Ovary (tissue), 3 donors: Measurements from ENCODE around the gene CXCL17.

ENCODE experiments used
- EP300 ChIP-seq: sonication (generic); formaldehyde crosslinking; IDR thresholded peaks from one replicate; pipeline ENCODE4 v1.6.1; 2017; ENCODE audit warnings: antibody characterized with exemption
- POLR2A ChIP-seq: fragments of 450-650 bp; IDR thresholded peaks from one replicate; pipeline ENCODE4 v1.6.1; 2017; ENCODE audit warnings: antibody characterized with exemption, mild to moderate bottlenecking, moderate library complexity
- TF ChIP-seq, protein P1 (sequence below), 3 donors: fragments of 450-650 bp in 2 of 3; fragments of 200-600 bp in 1 of 3; IDR thresholded peaks; one replicate each; pipeline versions ENCODE4 v1.5.1 to v1.8.0; 2016 to 2022; ENCODE audit warnings: antibody characterized with exemption in 3 of 3, mild to moderate bottlenecking in 1 of 3
- donor health status: DM: no; HTN: no; CAD: no.

DNA sequence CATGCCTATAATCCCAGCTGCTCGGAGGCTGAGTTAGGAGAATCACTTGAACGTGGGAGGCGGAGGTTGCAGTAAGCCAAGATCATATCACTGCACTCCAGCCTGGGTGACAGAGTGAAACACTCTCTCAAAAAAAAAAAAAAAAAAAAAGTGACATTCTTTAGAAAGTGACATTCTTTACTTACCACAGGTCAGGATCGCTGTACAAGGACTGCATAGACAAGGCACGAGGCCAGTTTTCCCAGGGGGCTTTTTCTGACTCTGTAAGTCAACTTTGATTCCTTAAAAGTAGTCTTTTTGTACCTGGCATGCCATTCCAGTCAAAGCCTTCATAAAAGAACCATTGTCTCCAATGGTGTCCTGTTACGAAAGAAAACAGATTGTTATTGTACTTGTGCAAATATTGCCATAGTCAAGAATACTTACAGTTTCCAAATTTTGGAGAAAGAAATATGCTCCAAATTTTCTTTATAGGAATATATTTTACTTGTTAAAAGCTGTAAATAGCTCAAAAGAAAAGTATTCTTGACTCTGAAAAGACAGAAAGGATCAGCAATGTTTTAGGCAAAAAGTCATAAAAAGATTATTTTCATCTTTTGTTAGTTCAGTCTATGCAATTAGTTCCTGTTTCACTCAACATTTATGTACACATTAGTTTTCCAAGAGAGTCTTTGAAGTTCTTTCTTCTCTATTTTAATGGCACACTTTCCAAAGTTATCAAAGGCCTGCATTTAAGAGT lies 46.2 kb upstream of the CXCL17 start:
- TF ChIP-seq POLR2A (no peak), EP300 (no peak)
- TF ChIP-seq, protein P1, sequence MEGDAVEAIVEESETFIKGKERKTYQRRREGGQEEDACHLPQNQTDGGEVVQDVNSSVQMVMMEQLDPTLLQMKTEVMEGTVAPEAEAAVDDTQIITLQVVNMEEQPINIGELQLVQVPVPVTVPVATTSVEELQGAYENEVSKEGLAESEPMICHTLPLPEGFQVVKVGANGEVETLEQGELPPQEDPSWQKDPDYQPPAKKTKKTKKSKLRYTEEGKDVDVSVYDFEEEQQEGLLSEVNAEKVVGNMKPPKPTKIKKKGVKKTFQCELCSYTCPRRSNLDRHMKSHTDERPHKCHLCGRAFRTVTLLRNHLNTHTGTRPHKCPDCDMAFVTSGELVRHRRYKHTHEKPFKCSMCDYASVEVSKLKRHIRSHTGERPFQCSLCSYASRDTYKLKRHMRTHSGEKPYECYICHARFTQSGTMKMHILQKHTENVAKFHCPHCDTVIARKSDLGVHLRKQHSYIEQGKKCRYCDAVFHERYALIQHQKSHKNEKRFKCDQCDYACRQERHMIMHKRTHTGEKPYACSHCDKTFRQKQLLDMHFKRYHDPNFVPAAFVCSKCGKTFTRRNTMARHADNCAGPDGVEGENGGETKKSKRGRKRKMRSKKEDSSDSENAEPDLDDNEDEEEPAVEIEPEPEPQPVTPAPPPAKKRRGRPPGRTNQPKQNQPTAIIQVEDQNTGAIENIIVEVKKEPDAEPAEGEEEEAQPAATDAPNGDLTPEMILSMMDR (IDR thresholded peaks at IDR 0.05), result no peak
